SK-MEL-5 (cell line): Measurements from ENCODE around the gene UBN2. TPM values are rescaled to one million over a fixed set of nuclear protein-coding genes. Genes with fewer than 3 reads are reported as not detected.
"Not testable (repeated sequence)": the region's sequence is repeated elsewhere in the genome, so short reads cannot be mapped to it uniquely, and the experiment has no call there.

Experiments used
- DNase-seq: peaks from one replicate; pipeline ENCODE4 v3.0.0-alpha.2; 2016; ENCODE audit warnings: low read depth, low spot score
- in situ Hi-C: cut with HindIII; loops from 2 replicates; pipeline ENCODE4 v1.10.0; 2016; ENCODE audit warnings: low sequenced_read_pairs, high pct_unique_total_duplicates, low pct_unique_long_range_greater_than_20kb
- total RNA-seq: library from RNA; depleted of rRNA; stranded (reverse); fragments of >200 nt; shearing (Covaris generic); gene quantifications from 2 replicates; pipeline ENCODE4 v1.2.3, GENCODE V29; 2014

The UBN2 gene
- total RNA-seq, 1 experiment from 2014 or later = 4.5 TPM

DNA sequence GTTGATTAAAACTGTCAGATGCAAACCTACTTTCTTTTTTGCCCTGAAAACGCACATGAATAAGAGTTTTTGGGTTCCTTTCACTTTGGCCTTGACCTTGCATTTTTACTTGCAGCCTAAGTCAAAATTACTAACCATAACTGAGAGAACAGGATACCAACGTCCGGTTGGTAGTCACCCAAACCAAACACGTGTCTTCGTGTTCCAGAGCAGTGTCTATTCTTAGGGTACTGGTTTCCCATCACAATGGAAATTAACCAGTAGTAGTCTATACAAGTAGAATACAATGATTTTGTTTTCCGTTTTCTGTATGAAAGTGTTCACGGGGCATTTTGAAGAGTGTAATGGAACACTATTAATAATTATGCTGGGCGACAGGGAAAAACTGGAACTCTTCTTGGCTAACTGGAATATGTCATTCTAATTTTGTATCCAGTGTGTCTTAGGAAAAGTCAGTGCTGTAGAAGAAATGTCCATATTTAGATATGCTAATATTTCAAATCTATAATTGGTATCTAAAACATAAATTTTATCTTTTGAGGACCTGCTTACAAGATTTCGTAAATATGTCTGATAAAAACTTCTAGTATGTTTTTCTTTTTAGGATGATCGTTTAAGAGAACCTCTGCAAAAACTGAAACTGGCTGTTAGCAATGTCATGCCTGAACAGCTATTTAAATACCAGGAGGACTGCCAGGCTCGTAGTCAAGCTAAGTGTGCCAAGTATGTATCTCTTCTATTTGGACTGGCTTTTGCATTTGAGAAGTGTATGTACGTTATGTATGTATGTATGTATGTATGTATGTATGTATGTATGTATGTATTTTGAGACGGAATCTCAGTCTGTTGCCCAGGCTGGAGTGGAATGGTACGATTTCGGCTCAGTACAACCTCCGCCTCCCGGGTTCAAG, 40.9 kb downstream of the UBN2 start:
- DNase-seq = no peak
- in situ Hi-C loops = no loop called here

DNA sequence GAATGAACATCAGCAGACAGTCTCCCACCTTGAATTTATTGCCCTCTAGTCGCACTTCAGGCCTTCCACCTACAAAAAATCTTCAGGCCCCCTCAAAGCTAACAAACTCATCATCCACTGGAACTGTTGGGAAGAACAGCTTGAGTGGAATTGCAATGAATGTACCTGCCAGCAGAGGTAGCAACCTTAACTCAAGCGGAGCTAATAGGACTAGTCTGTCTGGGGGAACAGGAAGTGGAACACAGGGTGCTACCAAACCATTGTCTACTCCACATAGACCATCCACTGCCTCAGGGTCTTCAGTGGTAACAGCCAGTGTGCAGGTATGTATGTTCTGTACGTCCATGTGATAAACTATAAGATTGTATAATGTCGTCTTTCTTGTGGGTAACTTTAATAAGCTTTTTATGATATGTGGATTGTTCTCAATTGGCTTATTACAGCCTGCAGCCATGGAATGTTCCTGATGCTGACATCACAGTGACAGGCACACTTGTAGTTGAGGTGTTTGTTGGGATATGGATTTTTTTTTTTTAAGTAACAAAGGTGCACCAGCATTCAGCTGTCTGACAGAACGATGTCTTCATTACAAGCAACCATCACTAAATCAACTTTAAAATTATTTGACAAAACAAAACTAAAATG, 53.3 kb downstream of the UBN2 start:
- DNase-seq = no peak
- in situ Hi-C loops = no loop called here

DNA sequence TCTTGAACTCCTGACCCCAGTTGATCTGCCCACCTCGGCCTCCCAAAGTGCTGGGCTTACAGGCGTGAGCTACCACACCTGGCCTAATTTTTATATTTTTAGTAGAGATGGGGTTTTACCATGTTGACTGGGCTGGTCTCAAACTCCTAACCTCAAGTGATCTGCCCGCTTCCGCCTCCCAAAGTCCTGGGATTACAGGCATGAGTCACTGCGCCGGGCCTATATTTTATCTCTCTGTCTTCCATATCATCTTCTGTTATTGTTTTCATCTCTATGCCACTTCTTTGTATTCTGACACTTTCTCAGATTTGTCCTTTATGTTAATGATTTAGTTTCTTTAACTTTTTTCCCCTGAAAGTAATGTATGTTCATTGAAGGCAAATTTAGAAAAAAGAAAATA, 55.1 kb downstream of the UBN2 start:
- in situ Hi-C loops = no loop called here
- no peak for DNase-seq

DNA sequence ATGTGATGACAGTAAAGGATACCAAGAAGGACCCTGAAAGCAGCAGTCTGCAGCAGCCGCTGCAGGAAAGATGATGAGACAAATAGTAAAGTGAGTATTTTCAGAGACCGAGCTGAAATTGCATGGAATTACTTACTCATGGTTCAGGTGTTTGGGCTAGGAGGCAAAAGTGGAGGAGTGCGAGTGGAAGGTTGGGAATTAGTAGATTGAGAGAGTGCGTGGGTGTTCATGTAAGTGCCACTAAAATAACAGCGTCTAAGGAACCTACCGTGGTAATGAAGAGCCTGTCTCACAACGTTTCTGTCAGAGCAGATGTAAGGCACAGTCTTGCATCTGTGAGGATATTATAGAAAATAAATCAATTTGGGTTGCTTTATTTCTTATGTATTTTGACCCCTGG, 61.8 kb downstream of the UBN2 start:
- no peak for DNase-seq
- in situ Hi-C loops = no loop called here

DNA sequence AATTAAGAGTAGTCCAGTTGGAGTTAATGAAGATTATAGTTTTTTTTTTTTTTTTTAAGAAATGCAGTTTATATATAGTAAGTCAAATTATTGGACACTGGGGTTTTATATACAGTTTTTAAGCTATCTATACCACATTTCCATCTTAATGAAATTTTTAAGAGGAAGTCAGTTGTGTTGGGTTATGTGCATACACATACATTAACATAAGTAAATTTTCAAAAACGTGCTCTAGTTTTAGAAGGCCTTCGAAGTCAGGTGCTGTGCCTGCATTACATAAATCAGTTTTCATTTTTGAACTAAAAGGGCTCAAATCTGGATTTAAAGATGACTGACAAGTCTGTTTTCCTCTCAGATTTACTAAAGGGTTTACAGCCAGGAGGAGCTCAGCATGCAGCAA, 62.5 kb downstream of the UBN2 start:
- DNase-seq = no peak
- in situ Hi-C loops = no loop called here

DNA sequence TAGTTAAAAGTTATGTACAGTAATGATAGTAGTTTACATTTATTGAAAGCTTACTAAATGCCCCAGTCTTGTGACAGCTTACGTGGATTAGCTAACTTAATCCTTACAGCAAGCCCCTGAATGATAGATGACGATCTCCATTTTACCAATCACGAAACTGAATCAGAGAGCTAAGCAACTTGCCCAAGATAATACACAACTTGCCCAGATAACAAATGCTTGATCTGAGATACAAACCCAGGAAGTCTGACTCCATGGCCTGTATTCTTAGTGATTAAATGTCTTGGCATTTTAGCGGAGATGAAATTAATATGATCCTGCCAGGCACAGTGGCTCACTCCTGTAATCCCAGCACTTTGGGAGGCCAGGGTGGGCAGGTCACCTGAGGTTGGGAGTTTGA, 63.2 kb downstream of the UBN2 start:
- no peak for DNase-seq
- in situ Hi-C loops = no loop called here

DNA sequence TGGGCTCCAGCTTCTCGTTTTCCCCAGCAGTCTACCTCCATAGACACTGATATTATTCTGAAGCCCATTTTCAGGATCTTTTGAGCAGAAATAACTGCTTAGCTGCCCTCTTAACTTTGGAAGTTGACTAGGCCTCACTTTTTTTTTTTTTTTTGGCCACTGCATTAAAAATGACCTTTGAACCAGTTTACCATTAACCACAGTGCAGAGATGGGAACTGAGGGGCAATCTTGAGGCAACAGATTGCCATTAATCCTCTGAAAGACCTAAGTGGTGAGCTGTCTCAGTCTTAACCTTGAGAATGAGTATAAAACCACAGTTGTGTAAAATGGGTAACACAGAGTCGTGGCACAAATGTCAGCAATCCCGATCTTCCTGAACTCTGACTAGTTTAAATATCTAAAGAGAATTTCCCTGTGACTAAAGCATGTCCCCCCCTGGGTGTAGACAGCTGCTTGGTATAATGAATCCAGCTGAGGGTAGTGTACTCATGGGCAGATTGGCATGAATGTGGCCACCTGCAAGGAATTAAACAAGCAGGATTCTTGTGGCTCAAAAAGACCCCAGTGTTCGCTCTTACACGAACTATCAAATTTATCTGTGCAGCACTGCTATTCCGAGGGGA, 64.0 kb downstream of the UBN2 start:
- DNase-seq = no peak
- in situ Hi-C loops = no loop called here

DNA sequence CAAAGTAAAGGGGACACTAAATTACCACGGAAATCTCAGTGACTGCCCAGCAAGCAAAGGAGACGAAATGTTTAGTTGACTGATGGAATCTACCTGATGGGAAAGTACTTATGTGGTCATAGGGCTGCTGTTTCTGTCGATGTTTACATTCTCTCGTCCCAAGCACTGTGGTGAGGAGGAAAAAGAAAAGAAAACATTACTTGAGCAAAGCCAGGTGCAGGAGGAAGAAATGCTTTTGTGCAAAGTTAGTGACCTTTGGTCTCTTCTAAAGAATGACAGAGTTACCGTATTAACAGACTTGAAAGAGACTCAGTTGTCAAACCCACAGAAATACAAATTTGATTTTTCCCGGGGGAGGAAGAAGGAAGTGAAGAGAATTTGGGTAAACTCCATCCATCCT, 66.8 kb downstream of the UBN2 start:
- in situ Hi-C loops = no loop called here
- no peak for DNase-seq

DNA sequence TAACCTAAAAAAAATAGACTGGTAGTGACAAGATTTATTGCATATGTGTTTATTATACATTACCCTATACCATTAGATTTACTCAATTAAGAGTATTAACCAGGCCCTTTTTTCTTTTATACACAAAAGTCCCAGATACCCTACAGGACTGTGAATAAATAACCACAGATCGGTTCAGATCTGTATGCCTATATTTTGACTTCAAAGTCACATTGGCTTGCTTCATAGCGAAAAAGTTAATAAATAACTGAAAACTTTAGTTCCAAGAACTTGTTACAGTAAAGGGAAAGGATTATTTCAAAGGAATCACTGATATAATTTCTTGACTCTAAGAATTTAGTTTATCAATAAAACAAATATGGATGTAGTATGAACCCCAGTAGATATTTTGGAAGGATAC, 68.3 kb downstream of the UBN2 start:
- in situ Hi-C loops = no loop called here
- no peak for DNase-seq

DNA sequence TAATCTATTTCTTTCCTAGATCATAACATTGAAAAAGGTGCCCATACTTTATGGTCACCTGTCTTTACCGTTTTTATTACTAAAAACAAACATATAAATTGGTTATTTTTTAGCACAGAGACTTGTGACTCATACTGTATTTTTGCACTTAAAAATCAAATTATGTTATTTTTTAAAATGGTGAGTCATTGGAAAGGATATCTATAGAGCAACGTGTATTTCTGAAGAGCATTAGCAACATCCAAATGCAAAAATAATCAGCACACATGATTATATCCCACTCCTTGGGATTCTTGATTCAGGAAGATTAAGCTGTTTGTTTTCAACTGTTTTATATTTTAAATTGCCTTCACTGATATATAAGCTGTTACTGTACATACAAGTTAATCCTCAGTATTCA, 69.4 kb downstream of the UBN2 start:
- in situ Hi-C loops = no loop called here
- DNase-seq = no peak

DNA sequence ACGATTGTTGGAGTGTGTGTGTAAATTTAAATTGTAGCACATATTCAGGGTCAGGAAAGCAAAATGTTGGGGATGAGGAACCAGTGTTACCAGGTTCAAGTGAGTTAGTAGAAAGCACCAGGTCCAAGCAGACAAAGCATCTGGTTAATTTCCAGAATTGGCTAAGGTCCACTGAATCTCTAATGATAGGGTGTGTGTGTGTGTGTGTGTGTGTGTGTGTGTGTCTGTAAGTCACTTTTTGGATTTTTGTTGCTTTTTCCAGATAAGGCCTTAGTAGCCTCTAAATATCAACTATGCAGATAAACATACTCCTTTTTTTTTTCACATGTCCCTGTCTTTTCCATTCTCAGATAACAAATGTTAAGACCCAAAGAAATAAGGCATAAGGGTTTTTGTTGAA, 73.5 kb downstream of the UBN2 start:
- no peak for DNase-seq
- in situ Hi-C loops = no loop called here

DNA sequence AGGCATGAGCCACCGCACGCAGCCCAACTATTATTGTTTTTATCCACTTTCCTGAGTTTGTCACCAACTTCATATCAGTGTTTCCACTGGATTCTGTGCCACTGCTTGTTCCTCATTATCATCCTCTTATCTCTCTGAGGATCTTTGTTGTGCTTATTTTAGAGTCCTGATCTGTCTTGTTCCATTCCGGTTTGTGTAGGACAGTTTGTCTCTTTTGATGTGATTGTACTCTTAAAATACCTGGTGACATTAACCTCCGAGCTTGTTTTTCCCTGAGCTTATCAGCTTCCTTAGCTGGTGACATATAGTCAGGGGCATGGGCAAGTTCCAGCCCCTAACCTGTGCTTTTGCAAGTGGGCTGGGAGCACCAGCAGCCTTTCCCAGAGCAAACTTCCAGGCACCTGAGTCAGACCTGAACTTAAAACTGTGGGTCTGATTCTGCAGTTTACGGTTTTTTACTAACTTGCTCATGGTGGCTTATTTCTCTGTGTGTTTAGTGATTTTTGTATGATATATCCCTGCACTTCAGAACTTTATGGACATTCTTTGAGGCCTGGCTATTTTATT, 87.0 kb downstream of the UBN2 start:
- in situ Hi-C loops = no loop called here
- no peak for DNase-seq

DNA sequence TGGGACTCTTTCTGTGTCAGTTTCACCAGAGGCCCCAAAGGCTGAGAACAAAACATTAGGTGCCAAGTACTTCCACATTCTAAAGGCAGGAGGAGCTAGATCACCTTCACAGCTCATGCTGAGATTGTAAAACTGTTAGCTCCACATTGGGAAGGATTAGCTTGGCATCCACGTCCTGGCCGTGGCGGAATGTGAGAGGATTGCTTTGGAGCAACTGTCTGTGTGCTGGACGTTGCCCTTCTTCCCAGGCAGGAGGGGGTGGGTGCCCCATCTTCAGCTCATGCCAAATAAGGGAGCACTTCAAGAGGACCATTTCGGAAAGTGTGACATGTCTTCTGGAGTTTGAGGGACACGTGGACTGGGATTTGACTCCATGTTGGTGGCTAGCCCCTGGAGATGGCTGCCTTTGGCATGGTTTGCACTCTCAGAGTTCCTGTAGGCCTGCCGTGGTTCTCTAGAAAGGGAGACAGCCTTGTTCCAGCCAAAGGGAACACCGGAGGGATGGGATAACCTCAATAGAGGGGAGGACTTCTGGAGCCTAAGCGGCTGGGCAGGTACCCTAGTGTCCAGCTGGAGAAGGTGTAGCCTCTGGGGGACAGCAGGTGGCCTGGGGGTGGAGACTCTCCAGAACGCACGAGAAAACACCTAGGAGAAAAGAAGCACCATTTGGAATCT, 90.2 kb downstream of the UBN2 start:
- peak; percentile 65 for DNase-seq

DNA sequence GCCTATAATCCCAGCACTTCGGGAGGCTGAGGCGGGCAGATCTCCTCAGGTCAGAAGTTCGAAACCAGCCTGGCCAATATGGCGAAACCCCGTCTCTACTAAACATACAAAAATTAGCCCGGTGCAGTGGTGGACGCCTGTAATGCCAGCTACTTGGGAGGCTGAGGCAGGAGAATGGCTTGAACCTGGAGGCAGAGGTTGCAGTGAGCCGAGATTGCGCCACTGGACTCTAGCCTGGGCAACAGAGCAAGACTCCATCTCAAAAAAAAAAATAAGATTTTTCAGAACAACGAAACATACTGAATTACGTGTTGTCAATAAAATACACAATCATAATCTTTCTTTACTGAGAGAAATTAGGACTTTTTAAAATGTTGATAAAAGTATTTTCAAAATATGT, 93.7 kb downstream of the UBN2 start:
- in situ Hi-C loops, DNase-seq: not testable (repeated sequence)

More for the DNA sequence above, 90.2 kb downstream of the UBN2 start:
- in situ Hi-C loops = no loop called here

DNA sequence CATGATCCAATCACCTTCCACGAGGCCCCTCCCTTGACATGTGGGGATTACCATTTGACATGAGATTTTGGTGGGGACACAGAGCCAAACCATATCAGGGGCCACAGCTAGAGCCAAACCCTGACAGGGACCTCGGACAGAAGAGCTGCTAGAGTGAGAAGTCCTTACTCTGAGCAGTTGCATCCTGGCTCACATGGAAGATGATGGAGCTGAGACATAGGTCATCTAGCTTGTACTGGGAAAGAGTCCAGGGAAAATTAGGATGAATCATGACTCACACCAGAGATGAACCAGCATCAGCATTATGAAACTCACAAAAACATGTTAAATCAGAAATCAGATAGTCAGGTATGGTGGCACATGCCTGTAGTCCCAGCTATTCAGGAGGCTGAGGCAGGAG, 97.3 kb downstream of the UBN2 start:
- in situ Hi-C loops = no loop called here
- no peak for DNase-seq

DNA sequence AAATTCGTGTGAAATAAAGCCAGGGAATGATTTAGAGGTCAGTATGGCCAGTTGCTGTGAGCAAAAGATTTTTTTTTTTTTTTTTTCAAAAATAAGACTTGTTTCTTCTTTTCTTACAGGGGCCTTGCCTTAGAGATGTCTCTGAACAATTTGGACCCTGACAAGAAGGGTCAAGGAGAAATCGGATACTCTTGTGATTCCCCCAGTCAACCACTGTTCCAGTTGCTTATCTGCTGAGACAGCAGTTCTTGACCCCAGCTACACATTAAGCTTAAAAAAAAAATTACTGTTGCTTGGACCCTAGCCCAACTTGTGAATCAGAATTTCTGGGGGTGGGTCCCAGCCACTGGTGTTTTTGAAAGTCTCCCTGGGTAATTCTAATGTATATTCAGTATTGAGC, 98.1 kb downstream of the UBN2 start:
- no peak for DNase-seq
- in situ Hi-C loops = no loop called here

DNA sequence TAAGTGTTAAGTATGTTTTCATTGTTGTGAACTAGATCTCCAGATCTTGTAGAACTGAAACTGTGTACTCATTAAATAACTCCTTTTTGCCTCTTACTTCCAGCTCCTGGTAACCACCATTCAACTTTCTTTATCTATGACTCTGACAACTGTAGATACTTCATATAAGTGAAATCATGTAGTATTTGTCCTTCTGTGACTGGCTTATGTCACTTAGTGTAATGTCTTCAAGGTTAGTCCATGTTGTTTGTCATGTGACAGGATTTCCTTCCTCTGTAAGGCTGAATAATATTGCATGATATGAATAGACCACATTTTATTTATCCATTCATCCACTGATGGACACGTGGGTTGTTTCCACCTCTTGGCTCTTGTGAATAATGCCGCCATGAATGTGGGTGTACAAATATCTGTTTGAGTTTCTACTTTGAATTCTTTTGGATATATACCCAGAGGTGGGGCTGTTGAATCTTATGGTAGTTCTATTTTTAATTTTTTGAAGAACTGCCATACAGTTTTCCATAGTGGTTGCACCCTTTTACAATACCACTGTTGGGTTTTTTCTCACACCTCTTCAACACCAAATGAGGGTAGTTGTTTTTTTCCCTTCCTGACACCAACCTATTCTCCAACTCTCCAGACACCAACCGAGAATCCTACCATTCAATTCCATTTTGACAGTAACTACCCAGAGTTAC, 99.4 kb downstream of the UBN2 start:
- peak; percentile 45 for DNase-seq
- in situ Hi-C loops = no loop called here
